Measurements from ENCODE around the gene TESK1. TPM values are rescaled to one million over a fixed set of nuclear protein-coding genes. Genes with fewer than 3 reads are reported as not detected.

The TESK1 gene
- total RNA-seq, 2 experiments from 2014 or later, result 26.1 to 26.9 TPM

- POLR2A ChIA-PET, result interaction anchor here (0.6 kb wide), 1 partner anchor 12 kb away, joined by 3 read pairs; the partner anchor contains the start of gene ARHGEF39
- H3K27ac Mint-ChIP-seq, result peak overlapping the region; percentile 96
- ATAC-seq (no peak), DNase-seq (no peak)
- peaks cover 50% of the 10 kb centered on the region for H3K4me1 Mint-ChIP-seq (ENCODE audit: low read depth)
- TF ChIP-seq CTCF (IDR thresholded peaks at IDR 0.05), result no peak
- CTCF ChIA-PET, result interaction anchor here (1.9 to 7.7 kb wide), 2 partner anchors 13 to 41 kb away, joined by 4 to 62 read pairs; no protein-coding TSS in a partner anchor
- no peaks in the 10 kb centered on the region for H3K9me3 Mint-ChIP-seq
- peaks cover 21% of the 10 kb centered on the region for H3K36me3 Mint-ChIP-seq (ENCODE audit: low read depth)
- no peaks in the 10 kb centered on the region for H3K27me3 Mint-ChIP-seq
- intact Hi-C loops (cut with micrococcal nuclease), result loop anchor here (10.0 kb wide), 1 partner anchor 163 kb away; the partner anchor contains the start of genes HINT2 and SPAG8
- peak overlapping the region; percentile 85 for H3K4me3 Mint-ChIP-seq
Measured at GRCh38 chr9:35651956-35652828, 47.1 kb downstream of the TESK1 start.

- no peak for ATAC-seq
- TF ChIP-seq CTCF (IDR thresholded peaks at IDR 0.05), result no peak
- Mint-ChIP-seq H3K4me1 (ENCODE audit: low read depth) (peaks cover 49% of the 10 kb centered on the region), H3K4me3 (no peak overlapping the region), H3K9me3 (no peaks in the 10 kb centered on the region), H3K27me3 (peaks cover under 1% of the 10 kb centered on the region), H3K36me3 (ENCODE audit: low read depth) (peaks cover 22% of the 10 kb centered on the region), H3K27ac (no peak overlapping the region)
- ChIA-PET CTCF (interaction anchor here (1.9 kb wide), 1 partner anchor 14 kb away, joined by 4 read pairs; no protein-coding TSS in a partner anchor), POLR2A (no interaction called here)
- no peak for DNase-seq
- intact Hi-C loops (cut with micrococcal nuclease), result loop anchor here (10.0 kb wide), 1 partner anchor 162 kb away; the partner anchor contains the start of genes HINT2 and SPAG8
Measured at GRCh38 chr9:35652829-35653209, 47.8 kb downstream of the TESK1 start.

GRCh38 chr9:35653611-35654010, 48.5 kb downstream of the TESK1 start:
- no peak overlapping the region for H3K4me3 Mint-ChIP-seq
- TF ChIP-seq CTCF (IDR thresholded peaks at IDR 0.05), result no peak
- ATAC-seq (no peak), DNase-seq (no peak)
- no peaks in the 10 kb centered on the region for H3K9me3 Mint-ChIP-seq
- H3K4me1 Mint-ChIP-seq (ENCODE audit: low read depth), result peaks cover 43% of the 10 kb centered on the region
- H3K36me3 Mint-ChIP-seq (ENCODE audit: low read depth), result peaks cover 17% of the 10 kb centered on the region
- peaks cover 2% of the 10 kb centered on the region for H3K27me3 Mint-ChIP-seq
- POLR2A ChIA-PET, result interaction anchor here (0.7 kb wide), 1 partner anchor 37 kb away, joined by 3 read pairs; no protein-coding TSS in a partner anchor
- H3K27ac Mint-ChIP-seq, result no peak overlapping the region
- CTCF ChIA-PET, result interaction anchor here (0.9 to 8.7 kb wide), 3 partner anchors 14 to 75 kb away, joined by 3 to 95 read pairs (median 4); no protein-coding TSS in a partner anchor
- intact Hi-C loops (cut with micrococcal nuclease), result loop anchor here (10.0 kb wide), 1 partner anchor 161 kb away; the partner anchor contains the start of genes HINT2 and SPAG8

GRCh38 chr9:35656348-35656747, 51.3 kb downstream of the TESK1 start:
- intact Hi-C loops (cut with micrococcal nuclease), result loop anchor here (5.0 to 10.0 kb wide), 2 partner anchors 71 to 158 kb away; partner anchors contain the start of genes HINT2 and SPAG8
- Mint-ChIP-seq H3K4me1 (ENCODE audit: low read depth) (peaks cover 58% of the 10 kb centered on the region), H3K36me3 (ENCODE audit: low read depth) (peaks cover 27% of the 10 kb centered on the region), H3K9me3 (no peaks in the 10 kb centered on the region), H3K27me3 (peaks cover 2% of the 10 kb centered on the region), H3K27ac (no peak overlapping the region), H3K4me3 (peak overlapping the region; percentile 81)
- TF ChIP-seq CTCF (IDR thresholded peaks at IDR 0.05), result no peak
- ATAC-seq (no peak), DNase-seq (no peak)
- CTCF ChIA-PET, result interaction anchor here (0.8 to 24.5 kb wide), 10 partner anchors 9 to 100 kb away, joined by 3 to 313 read pairs (median 14); partner anchors contain the start of genes CREB3, SIT1, TLN1 and TPM2
- POLR2A ChIA-PET, result interaction anchor here (0.7 to 5.3 kb wide), 5 partner anchors 8 to 43 kb away, joined by 3 to 64 read pairs (median 3); partner anchors contain the start of gene ARHGEF39

Measured in activated CD8-positive, alpha-beta T cell treated with anti-CD3 and anti-CD28 coated beads for 36 hours (primary cell).